Measurements from ENCODE around the gene NHS. TPM values are rescaled to one million over a fixed set of nuclear protein-coding genes. Genes with fewer than 3 reads are reported as not detected.

The NHS gene
- total RNA-seq, 1 donor from 2014 or later, result 8.3 TPM

DNA sequence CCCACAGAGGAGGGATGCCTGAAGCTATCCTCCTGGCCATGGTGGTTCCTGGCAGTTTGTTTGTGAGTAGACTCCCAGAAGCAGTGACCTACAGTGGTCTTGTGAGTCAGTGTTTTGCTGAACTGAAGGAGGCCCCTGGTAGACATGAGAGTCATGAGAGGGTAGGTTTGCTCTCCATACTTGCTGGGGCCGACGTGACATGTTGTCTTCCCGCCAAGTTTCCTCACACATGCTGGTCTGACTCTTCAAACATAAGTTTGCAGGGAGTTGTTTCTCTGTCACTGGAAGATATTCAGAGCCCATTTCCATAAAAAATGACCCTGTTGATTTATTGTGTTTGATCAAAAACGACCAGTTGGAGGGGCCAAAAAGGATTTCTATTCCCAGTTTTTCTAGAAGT lies 231.2 kb downstream of the NHS start:
- peaks cover 8% of the 10 kb centered on the region for H3K4me1 ChIP-seq
- TF ChIP-seq POLR2AphosphoS5 (IDR thresholded peaks at IDR 0.05; ENCODE audit: insufficient read depth in 1 of 2, low read depth in 1 of 2) (no peak), POLR2A (IDR thresholded peaks at IDR 0.05) (no peak)
- TF ChIP-seq, protein P1, sequence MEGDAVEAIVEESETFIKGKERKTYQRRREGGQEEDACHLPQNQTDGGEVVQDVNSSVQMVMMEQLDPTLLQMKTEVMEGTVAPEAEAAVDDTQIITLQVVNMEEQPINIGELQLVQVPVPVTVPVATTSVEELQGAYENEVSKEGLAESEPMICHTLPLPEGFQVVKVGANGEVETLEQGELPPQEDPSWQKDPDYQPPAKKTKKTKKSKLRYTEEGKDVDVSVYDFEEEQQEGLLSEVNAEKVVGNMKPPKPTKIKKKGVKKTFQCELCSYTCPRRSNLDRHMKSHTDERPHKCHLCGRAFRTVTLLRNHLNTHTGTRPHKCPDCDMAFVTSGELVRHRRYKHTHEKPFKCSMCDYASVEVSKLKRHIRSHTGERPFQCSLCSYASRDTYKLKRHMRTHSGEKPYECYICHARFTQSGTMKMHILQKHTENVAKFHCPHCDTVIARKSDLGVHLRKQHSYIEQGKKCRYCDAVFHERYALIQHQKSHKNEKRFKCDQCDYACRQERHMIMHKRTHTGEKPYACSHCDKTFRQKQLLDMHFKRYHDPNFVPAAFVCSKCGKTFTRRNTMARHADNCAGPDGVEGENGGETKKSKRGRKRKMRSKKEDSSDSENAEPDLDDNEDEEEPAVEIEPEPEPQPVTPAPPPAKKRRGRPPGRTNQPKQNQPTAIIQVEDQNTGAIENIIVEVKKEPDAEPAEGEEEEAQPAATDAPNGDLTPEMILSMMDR (IDR thresholded peaks at IDR 0.05), result no peak
- intact Hi-C loops (cut with DNase I), result no loop called here
- no peaks in the 10 kb centered on the region for H3K27me3 ChIP-seq
- H3K4me3 ChIP-seq, result no peak overlapping the region
- no peaks in the 10 kb centered on the region for H3K36me3 ChIP-seq
- no peaks in the 10 kb centered on the region for H3K9me3 ChIP-seq
- no peak overlapping the region for H3K27ac ChIP-seq
- no peak for DNase-seq (ENCODE audit: extremely low spot score in 2 of 2)

DNA sequence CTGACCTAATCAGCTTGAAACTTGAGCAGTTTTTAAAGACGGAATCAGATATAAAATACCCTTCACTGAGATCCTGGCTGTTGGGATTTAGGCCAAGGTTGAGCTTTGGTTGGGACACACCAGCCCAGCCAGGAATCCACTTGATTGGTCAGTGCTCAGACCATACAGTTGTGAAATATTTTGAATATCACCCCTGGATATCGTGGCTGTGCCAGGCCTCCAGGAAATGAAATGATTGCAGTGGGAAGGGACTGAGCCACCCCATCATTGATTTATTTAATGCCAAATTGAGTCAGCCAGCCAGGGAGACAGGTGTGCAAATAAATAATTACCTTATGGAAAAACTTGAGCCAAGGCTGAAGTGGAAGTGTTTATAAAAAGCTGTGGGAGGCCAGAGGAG lies 233.9 kb downstream of the NHS start:
- Histone ChIP-seq H3K9me3 (no peaks in the 10 kb centered on the region), H3K4me3 (no peak overlapping the region), H3K4me1 (peaks cover 8% of the 10 kb centered on the region), H3K27me3 (no peaks in the 10 kb centered on the region), H3K27ac (no peak overlapping the region), H3K36me3 (no peaks in the 10 kb centered on the region)
- TF ChIP-seq, protein P1 (IDR thresholded peaks at IDR 0.05), result no peak
- DNase-seq (ENCODE audit: extremely low spot score in 2 of 2), result no peak
- intact Hi-C loops (cut with DNase I), result no loop called here

DNA sequence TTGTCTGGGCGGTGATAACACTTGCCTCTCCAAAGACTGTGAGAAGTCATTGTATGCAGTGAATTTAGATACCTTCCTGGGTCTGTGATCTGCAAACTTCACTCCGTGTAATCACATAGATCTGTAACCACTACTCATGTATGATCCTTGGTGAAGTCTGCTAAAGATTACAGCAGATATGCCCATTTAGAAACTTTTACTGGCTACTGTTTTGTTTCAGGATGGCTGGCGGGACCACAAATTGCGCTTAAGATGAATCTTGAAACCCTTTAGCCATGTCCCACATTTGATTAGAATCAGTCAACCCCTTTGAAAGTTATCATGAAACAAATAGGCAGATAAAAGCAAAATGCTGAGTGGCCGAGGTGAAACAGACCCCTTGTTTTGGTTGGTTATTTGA lies 235.8 kb downstream of the NHS start:
- intact Hi-C loops (cut with DNase I), result no loop called here
- Histone ChIP-seq H3K4me1 (no peaks in the 10 kb centered on the region), H3K36me3 (no peaks in the 10 kb centered on the region), H3K27ac (no peak overlapping the region), H3K9me3 (no peaks in the 10 kb centered on the region), H3K4me3 (no peak overlapping the region), H3K27me3 (no peaks in the 10 kb centered on the region)
- DNase-seq (ENCODE audit: extremely low spot score in 2 of 2), result no peak
- TF ChIP-seq POLR2AphosphoS5 (IDR thresholded peaks at IDR 0.05; ENCODE audit: insufficient read depth in 1 of 2, low read depth in 1 of 2), result no peak
- TF ChIP-seq POLR2A (IDR thresholded peaks at IDR 0.05), result no peak
- TF ChIP-seq, protein P1 (IDR thresholded peaks at IDR 0.05), result no peak

GRCh38 chrX:17613979-17614588 lies 239.1 kb downstream of the NHS start:
- H3K36me3 ChIP-seq, result no peaks in the 10 kb centered on the region
- no peaks in the 10 kb centered on the region for H3K27me3 ChIP-seq
- H3K4me1 ChIP-seq, result no peaks in the 10 kb centered on the region
- H3K4me3 ChIP-seq, result no peak overlapping the region
- H3K9me3 ChIP-seq, result no peaks in the 10 kb centered on the region
- H3K27ac ChIP-seq, result no peak overlapping the region
- intact Hi-C loops (cut with DNase I), result no loop called here
- DNase-seq (ENCODE audit: extremely low spot score in 2 of 2), result no peak
- no peak for TF ChIP-seq POLR2AphosphoS5 (IDR thresholded peaks at IDR 0.05; ENCODE audit: insufficient read depth in 1 of 2, low read depth in 1 of 2)
- TF ChIP-seq, protein P1 (IDR thresholded peaks at IDR 0.05), result no peak

- DNase-seq (ENCODE audit: extremely low spot score in 2 of 2), result no peak
- intact Hi-C loops (cut with DNase I), result no loop called here
- H3K27ac ChIP-seq, result no peak overlapping the region
- no peaks in the 10 kb centered on the region for H3K36me3 ChIP-seq
- no peaks in the 10 kb centered on the region for H3K27me3 ChIP-seq
- no peaks in the 10 kb centered on the region for H3K9me3 ChIP-seq
- no peak overlapping the region for H3K4me3 ChIP-seq
- TF ChIP-seq POLR2AphosphoS5 (IDR thresholded peaks at IDR 0.05; ENCODE audit: insufficient read depth in 1 of 2, low read depth in 1 of 2) (no peak), POLR2A (IDR thresholded peaks at IDR 0.05) (no peak)
- TF ChIP-seq, protein P1 (IDR thresholded peaks at IDR 0.05), result no peak
- H3K4me1 ChIP-seq, result no peaks in the 10 kb centered on the region
Measured at GRCh38 chrX:17616936-17617335, 241.9 kb downstream of the NHS start.

All from vagina (tissue), 2 donors.